HG02571 (cell line): Measurements from ENCODE around the gene TMTC1.

Experiments
- ATAC-seq: cut with Tn5 transposase; IDR thresholded peaks from one replicate; pipeline ENCODE4 v1.9.1; 2021; ENCODE audit warnings: mild to moderate bottlenecking, moderate library complexity; ENCODE audit not compliant: unreplicated experiment

TMTC1 gene

DNA sequence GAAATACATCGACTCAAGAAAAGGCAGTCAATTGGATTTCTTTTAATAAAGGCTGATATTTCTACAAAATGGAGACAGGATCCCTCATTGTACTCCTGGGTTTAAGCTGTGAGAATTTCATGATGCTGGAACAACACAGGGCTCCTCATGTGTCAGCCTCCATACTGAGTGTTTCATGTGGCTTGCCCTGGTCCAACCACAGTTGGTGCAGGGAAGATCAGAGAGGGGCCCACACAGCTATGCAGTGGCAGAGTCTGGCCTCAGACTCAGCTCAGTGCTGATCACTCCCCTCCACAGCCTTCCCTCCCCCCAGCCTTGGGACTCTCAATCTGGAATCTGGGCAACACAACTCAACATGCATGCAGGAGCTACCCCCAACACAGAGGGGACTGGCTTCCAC is 163.7 kb downstream of the TMTC1 start:
- ATAC-seq: no peak

DNA sequence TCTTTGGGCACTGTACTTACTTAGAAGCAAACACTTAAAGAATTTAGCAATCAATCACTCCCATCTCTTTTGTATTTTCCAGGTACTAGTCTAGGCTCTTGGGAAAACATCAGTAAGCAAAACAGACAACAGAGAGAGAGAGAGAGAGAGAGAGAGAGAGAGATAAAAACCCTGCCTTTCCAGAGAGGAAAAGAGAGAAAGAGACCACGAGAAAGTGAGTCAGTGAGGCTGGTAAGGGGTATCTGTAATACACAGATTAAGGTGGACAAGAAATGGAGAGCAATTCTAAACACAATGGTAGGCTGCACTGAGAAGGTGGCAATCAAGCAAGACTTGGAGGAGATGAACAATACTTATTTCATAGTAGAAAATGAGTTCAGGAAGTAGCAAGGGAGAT is 166.3 kb downstream of the TMTC1 start:
- no peak for ATAC-seq

DNA sequence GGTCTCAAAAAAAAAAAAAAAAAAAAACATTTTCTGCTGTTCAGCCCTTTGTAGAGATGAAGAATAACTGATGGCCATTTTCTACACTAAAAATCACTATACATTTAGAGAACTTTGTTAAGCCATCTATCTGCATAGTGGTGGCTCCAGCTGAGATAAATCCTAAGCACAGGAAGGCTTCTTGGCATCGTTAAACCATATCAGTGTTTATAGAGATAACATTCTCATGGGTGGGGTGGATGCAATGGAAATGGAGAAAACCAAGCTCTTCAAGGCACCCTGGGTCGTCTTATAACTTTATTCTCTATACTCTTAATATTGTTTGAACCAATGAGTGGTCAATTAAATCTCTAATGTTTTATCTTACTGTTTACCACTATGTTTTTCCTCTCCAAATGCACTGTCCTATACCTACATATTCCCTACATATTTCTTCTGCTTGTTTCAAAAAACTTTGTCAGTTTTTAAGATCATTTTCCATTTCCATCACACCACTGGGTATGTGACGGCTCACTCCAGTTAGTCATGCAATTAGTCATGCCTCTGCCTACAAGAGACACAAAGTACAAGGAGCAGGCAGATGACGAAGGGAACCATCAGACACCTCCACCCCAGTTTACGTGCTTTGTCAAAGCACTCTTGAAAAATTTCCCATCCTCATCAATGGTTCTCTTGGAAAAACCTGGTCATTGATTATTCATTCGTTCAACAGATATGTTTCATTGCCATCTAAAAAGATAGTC is 166.9 kb downstream of the TMTC1 start:
- no peak for ATAC-seq

DNA sequence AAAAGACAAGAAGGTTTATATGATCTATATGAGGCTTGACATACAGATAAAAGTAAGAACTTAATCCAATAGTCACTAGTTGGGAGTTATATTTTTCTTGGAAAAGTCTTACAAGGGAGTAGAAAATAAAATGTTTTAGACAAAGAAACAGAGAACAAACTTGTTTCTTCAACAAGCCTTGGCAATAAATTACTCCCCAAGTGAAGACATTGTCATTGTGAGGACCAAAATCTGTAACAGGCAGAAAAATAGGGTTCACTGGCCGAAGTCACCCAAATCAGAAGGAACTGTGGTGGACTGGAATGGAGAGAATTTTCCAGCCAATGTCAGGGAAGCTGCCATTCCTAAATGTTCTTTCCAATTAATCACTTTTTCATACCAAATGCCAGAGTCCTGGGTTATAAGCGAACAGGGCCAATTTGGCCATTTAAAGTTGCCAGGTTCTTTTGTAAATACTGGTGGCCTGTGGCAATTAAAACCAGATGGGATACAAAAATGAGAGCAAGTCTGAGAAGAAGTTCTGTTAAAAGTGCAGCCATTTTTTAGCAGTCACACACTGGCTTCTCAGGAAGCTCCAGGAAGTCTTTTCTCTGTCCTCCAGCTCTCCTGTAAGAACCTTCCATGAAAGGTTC is 168.9 kb downstream of the TMTC1 start:
- no peak for ATAC-seq

DNA sequence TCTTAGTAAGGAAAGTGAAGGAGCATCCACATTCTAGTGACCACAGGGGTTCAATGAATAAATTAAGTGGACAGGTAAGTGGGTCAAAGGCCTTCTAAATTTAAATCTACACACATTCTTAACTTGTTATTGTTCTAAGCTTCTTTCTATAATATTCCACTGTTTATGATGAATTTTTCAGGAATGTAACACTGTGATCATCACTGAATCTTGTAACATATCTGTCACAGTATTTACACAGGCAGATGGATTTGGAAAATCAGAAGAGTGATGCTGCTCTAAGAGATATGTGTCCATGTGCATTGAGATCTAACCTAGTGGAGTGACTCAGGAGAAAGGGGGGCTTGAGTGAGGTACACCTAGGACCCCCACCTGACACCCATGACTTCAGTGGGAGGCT is 170.8 kb downstream of the TMTC1 start:
- no peak for ATAC-seq

DNA sequence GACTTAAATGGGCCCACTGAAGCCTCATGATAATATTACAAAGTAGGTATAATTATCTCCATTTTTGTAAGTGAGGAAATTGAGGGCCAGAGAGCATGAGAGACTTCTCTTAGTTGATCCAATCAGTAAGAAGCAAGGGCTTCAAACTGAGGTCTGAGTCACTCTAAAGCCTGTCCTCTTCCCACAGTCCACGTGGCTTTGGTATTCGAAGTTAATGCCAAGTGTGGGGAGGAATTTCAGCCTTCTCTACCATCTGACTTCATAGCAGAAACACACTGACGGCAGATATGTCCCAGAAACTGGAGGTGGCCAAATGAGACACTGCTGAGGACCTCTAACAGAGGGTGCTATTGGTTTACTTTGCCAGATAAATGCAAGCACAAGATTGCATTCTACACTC is 171.8 kb downstream of the TMTC1 start:
- no peak for ATAC-seq

DNA sequence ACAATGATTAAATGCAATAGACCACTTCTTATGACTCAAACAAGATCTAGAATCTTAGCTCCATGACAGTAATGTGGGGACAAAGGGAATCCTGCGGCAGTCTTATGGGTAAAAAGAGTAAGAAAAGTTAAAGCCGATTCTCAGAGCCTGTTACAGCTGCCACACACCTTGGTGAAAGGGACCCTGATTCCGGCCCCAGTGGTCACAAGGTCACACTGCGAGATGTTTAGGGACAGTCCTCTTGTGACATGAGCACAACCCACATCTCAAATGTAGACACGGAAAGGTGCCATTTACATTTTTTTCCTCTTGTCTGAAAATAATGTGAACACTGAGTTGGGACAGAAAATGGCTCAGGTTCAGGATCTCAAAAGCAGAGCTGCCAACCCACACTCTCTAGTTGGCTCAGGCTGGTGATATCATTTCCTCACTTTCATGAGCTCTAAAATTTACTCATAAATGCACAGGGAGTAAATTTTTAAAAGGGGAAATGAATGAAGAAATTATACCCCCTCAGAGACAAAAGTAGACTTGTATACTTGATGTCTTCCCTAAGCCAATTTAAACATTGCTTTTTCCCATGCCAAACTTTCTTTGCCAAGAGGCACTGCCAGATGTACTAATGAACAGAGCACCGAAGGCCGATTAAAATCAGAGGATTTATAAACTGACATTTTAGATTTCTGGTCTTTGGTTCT is 173.1 kb downstream of the TMTC1 start:
- ATAC-seq: no peak

DNA sequence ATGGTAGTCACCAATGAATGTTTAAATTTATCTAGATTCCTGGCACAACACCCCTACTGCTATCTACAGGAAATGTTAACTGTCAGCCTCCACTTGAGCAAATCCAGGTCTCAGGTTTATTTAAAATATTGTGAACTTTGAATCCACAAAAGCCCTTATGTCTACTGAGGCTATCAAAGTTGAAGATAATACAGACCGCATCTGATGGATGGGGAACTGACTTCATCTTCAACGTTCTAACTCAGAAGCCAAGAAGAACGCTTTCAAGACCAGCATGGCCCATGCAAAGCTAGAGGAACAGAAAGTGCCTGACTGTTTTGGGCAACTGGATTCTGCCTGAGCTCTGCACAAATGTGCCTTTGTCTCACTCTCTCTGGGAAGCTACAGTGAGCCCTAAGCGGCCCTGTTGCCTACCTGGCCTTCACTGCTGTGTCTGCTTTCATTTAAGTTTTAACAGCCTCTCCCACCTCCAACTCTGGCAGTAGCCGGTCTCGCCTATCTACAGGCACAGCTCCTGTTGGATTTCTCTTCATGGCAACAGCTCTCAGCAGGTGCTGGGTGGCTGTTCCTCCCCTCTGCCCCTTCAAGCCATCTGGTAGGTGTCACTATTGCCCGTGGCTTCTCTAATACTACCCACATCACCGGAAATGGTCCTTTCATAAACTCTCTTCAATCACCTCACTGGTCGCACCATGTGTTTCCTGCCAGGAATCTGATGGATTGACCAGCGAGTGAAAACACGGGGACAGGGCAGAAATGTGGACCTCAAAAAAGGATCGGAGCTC is 174.1 kb downstream of the TMTC1 start:
- no peak for ATAC-seq

DNA sequence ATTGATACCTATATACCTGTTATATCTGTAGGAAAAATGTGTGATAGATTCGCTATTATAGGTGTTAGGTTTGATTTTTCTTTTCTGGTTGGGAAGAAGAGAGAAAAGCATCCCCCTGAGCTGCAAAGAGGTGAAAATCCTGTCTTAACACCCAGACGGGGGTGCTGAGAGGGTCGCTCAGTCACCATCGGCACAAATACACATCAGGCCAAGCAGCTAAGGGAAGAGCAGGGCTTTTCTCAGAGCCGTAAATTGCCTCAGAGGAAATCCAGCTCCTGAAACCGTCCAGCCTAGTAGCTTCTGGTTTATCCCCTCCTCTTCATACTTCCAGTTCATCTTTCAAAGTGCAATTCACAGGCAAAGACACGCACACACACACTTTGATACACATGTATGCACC is 175.2 kb downstream of the TMTC1 start:
- ATAC-seq: no peak

DNA sequence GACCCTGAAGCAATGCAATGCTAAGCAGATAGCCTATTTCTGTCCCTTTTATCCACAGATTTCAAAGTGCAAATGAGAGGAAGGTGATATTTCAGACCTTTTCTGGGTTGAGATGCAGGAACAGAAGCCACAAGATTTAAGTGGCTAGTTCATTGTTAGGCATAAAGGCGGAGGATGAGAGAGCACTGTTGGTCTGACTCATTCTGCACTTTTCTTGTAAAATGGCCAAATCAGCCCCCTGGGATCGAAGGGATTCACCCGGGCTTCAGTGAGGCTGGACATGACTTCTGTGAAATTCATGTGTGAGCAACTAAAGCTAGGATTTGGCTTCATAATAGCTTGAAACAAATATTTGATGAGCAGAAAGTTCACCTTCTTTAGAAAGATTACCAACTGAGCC is 184.4 kb downstream of the TMTC1 start:
- no peak for ATAC-seq

DNA sequence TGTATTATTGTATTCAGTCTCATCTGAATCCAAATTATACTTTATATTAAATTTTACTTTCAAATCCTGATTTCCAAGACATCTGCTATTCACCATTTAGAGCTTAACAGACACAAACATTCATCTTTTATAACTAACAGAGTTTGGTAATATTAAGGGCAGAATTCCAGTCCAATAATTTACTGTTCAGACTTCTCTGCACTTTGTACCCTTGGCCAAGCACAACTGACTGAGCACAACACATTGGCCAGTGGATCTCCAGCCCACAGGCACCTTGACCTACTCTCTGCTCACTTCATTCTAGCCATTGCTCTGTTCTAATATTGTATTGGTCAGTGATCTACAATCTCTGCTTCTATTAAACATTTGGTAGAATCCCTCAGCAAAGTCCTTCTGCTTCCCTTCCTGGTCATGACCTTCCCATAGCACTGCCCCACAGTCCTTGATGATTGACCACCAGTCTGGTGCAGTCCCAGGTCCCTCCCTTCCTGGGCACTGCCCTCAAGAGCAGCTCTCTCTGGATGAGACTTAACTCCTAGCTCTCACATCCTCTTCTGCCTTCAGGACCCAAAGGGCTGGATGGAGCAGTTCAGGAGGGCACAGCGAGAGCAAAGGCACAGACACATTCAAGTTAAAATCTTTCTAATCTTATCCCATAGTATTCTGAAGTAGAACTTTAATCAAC is 188.5 kb downstream of the TMTC1 start:
- no peak for ATAC-seq

DNA sequence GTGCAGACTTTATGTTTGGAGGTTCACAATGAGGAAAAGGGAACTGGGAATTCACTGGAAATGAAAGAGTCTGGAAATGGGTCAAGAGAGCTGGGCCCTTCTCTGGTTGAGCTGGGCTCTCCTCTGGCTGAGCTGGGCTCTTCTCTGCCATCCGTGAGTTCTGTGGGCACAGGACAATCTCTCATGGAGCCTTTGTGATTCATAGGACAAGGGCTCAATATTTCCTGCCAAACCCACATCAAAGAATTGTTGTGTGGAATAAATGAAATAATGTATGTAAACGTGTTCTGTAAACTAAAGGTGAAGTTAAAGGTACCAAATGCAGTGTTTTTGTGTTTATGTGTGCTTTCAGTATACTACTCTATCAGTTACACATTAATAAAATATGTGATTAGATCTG is 190.7 kb downstream of the TMTC1 start:
- ATAC-seq: no peak

DNA sequence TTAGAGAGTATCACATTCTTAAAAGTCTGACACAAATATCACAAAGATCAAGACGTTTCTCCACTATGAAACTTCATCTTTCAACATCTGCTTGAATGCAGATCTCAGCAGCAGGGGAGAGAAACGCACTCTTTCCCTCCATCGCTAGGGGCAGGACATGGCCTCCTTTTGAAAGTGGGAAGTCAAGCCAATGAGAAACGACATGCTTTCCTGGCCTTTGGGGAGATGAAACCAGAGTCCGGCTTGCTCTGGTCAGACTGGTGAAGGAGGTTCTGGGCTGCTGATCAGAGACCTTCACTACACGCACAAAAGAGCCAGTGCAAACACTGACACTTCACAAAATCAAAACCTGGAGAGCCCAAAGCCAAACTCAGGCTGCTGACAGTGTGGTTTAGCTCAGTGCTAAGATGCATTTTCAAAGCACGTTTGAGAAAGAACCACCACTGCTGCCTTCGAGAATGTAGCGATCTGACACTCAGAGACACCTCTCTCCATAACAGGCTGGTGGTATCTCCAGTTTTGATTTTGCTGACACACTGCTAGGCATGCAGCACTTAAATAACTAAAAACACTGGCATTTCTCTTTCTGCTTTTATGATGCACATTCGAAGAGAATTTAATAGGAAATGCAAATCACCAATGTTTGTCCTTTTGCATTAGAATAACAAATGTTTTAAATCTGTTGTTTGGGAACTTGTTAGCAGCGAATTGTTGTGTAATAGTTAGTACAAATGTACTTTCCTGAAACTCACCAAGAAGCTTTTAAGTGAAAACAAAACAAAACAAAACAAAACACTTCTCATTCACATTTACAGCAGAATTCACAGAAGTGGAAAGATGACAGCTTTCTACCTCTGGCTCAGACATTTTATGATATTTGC is 192.4 kb downstream of the TMTC1 start:
- no peak for ATAC-seq

DNA sequence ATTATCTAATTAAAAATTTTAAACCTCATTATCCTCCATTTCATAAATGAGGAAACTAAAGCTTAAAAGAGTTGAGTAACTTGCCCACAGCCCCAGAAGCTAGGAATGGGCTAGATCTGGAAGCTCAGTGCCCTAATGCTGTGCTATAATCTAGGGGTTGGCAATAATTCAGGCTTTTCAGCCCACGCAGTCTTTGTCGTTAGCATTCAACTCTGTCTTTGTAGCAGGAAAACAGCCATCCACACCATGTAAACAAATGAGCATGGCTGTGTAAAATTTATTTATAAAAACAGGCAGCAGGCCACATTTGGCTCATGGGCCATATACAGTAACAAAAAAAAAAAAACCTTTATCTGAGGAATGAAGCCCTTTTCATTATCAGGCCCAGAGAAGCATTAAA is 193.9 kb downstream of the TMTC1 start:
- ATAC-seq: no peak

DNA sequence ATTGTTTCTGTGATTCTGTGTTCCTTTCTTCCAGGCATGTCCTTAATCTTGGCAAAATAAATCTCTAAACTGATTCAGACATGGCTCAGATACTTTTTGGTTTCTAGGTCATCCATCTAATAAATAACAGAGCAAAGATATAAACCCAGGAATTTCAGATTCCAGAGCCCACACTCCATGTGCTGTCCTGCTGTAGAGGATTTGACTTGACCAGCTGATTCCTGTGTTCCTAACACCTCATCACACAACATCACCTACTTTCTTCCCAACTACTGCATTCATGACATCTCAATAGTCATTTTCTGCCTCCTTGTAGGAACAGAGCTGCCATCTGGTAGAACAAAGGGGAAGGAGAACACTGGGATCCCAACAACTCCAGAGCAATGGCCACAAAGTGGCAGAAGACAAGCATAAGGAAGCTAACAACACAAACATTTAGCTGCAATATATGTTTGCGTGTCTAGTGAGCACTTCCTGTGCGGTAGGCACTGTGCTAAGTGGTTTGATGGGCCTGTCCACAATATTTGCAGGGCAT is 194.4 kb downstream of the TMTC1 start:
- no peak for ATAC-seq

DNA sequence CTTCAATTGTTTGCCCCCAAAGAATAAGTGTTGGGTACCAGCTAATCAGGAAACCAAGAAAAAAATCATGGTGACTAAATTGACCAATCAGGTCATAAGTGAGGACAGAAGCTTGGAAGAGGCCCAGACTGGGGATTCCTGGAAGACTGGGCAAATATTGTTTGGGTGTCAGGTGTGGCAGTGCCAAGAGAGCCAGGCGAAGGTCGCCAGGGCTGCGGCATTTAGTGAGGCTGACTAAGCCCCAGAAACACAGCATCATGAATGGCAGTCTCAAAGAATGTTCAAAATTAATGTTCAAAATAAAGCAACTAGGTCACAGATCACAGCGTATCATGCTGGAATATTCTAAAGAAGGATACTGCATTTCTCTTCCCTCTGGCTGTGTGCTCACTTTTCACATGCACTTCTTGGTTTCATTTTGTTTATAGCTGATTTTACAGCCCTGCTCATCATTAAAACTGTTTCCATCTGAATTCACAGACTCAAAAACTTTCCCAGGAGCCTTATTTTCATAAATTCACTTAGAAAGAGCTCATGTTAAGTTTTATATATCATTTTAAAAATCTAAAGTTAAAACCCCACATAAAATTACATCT is 201.0 kb downstream of the TMTC1 start:
- no peak for ATAC-seq

DNA sequence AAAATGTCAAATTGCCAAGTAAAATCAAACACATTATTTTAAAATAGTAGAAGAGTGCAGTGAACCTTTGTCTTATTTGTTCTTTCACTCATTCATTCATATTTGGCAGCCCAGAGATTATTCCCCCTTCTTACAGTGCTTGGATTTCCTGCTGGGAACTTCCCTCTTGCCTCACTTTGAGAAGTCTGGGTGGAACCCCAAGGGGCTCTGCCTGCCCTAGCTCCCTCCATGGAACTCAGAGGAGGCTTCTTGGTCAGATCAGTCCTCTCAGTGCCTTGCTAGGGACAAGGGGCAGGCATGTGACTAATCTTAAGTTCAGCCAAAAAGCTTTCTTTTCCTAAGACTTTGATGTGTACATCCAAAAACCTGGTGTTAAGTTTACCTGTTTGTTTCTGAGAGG is 201.6 kb downstream of the TMTC1 start:
- no peak for ATAC-seq

DNA sequence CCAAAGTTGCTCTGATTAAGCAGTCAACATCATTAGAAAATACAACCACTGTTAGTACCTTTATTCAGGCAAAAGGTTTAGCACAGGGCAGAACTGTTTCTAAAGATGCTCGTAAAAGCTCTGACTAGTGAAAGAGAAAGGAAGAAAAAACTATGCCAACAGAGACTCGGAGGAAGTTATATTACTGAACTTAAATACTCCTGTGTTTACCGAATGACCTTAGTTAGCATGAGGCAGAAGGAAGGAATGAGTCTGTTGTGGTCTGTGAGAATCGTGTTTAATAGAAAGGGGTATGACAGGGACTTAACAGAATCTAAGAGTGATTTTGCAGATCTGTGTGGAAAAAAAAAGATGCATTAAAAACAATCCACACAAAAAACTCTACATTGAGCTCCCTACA is 202.1 kb downstream of the TMTC1 start:
- no peak for ATAC-seq

DNA sequence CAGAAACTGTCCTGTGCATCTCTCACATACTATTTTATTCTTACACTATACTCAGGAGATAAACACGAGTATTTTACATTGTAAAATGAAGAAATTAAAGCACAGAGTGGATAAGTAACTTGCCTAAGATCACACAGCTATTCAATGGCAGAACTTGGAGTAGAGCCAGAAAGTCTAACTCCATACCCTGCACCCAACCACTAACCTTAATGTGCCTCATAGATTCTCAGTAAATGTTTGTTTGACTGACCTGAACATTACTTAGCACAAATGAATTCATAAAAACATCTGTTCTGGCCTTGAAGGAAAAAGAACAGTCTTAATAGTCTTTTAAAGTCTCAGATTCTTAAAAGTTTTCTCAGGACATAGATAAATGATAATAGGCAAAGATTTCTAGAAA is 202.8 kb downstream of the TMTC1 start:
- no peak for ATAC-seq
